Naive B cell (primary cell): ENCODE results near the gene CPNE6. TPM values are rescaled to one million over a fixed set of nuclear protein-coding genes. Genes with fewer than 3 reads are reported as not detected.

Source experiments
- ATAC-seq, 2 donors: fragments of 150-1000 bp; cut with Tn5 transposase; 2 replicates each; pipeline ENCODE4 v1.10.0; 2021; ENCODE audit warnings: low read depth in 2 of 2, mild to moderate bottlenecking in 2 of 2, moderate library complexity in 2 of 2
- DNase-seq: peaks from one replicate; pipeline ENCODE4 v3.0.0; 2022
- H3K27ac Mint-ChIP-seq, 6 donors: one replicate each; pipeline ENCODE4 v1.8.0; 2020 to 2022; ENCODE audit warnings: mild to moderate bottlenecking in 6 of 6, mixed read lengths in 6 of 6, moderate library complexity in 5 of 6, inconsistent platforms in 2 of 6
- H3K27me3 Mint-ChIP-seq, 3 donors: one replicate each; pipeline ENCODE4 v1.8.0; 2021 to 2022; ENCODE audit warnings: mixed read lengths in 3 of 3, mild to moderate bottlenecking in 1 of 3
- H3K36me3 Mint-ChIP-seq, 2 donors: one replicate each; pipeline ENCODE4 v1.8.0; 2020 to 2022; ENCODE audit warnings: mixed read lengths in 2 of 2, inconsistent platforms in 1 of 2, mild to moderate bottlenecking in 1 of 2
- H3K4me1 Mint-ChIP-seq, 3 donors: one replicate each; pipeline ENCODE4 v1.8.0; 2020 to 2022; ENCODE audit warnings: mixed read lengths in 3 of 3, inconsistent platforms in 1 of 3, mild to moderate bottlenecking in 1 of 3, moderate library complexity in 1 of 3
- H3K4me3 Mint-ChIP-seq, 8 donors: one replicate each; pipeline ENCODE4 v1.8.0; 2020 to 2022; ENCODE audit warnings: mild to moderate bottlenecking in 8 of 8, mixed read lengths in 8 of 8, moderate library complexity in 8 of 8, inconsistent platforms in 2 of 8
- H3K9me3 Mint-ChIP-seq, 7 donors: one replicate each; pipeline ENCODE4 v1.8.0; 2020 to 2022; ENCODE audit warnings: mixed read lengths in 7 of 7, mild to moderate bottlenecking in 5 of 7, inconsistent platforms in 2 of 7, moderate library complexity in 1 of 7
- polyA plus RNA-seq, 6 donors: library from polyadenylated mRNA; unstranded; fragments of 300-500 nt; fragmentation: Illumina TruSeq; gene quantifications; one replicate each; pipeline ENCODE4 v1.2.3, GENCODE V29; 2021; ENCODE audit warnings: low read depth in 6 of 6

The CPNE6 gene
- polyA plus RNA-seq, 6 donors from 2014 or later = 1.1 TPM; not detected in 5

DNA sequence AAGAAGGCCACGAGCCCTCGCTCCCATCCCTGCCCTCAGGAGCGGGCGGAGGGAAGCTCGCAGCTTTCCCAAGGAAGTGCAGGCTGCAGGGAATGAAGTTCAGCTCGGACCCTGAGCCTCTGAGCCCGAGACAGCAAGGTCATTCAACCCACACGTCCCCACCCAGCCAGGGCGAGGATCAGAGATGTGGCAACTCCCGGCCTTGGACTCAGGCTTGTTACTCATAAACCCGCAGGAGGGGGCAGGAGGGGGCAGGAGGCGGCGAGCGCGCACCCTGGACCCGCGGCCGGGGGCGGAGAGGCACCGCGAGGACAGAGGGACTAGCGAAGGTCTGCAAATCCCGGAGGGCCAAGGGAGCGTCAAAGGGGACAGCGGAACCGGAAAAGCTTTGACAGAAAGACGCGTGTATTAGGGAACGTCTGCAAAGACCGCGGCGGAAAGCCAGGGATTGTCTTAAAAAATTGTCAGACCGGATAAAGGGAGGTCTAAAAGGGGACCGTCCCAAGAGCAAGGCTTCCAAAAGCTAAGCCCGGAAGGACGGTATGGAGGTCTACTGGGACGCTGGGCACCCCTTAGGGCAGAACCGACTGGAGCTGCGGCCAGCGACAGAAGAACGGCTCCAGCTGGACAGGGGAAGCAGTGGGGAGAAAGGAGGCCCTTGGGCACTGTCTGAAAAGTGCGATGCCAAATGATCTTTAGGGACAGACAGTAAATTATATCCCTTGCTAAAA is 42.6 kb downstream of the CPNE6 start:
- peak; percentile 12 to 14 for ATAC-seq
- H3K27me3 Mint-ChIP-seq = no peaks in the 10 kb centered on the region
- H3K4me3 Mint-ChIP-seq = peak overlapping the region; percentile 97 to 99 (median 98)
- H3K27ac Mint-ChIP-seq = peak overlapping the region; percentile 99 to 100 (median 100)
- peaks cover 25 to 38% (median 33%) of the 10 kb centered on the region in 3 donors for H3K4me1 Mint-ChIP-seq
- no peaks in the 10 kb centered on the region for H3K9me3 Mint-ChIP-seq
- no peak for DNase-seq
- H3K36me3 Mint-ChIP-seq = peaks cover 9 to 10% of the 10 kb centered on the region in 2 donors

DNA sequence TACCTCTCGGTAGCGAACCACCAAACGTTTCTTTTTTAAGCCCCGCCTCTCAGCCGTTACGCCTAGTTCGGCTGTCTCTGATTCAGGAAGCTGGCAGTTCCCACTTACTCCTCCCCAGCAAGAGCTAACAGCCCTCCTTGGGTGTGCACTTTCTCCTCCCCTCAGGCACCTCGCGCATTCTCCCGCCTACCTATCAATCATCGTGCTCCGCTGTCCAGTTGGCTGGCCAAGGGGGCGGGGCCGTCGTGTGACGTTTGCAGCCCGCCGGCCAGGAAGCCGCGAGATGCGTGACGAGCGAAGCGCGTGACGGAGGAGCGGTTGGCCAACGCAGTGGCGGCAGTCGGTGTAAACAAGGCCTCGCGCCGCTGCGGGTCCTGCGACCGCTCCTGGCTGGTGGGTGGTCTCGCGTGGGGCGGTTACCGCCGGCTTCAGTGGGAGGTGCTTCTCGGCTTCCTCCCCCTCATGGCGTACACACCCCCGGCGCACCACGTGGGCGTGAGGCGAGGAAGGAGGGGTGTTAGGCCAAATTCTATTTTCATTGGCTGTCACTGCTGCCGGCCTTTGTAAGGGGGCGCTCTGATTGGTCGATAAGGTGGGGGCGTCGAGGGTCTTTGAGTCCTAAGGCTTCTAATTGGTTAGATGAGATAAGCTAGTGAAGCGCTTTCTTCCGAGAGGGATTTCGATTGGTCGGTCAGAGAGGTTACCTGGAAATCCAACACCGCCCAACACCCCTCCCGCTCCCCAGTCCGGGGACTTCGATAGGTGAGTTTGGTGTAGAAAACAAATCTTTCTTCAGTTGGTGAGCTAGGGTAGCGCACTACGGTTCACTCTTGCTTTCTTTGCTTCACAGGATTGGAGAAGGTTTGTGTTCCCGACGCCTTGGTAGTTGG is 43.4 kb downstream of the CPNE6 start, which contains the start of the genes DCAF11 and NRL:
TSS of gene DCAF11 (plus strand) at position 246 of the 890 bp plus-strand sequence. CDS start 818 bp downstream, outside the sequence.
TSS of gene NRL (minus strand) at position 418 of the 890 bp plus-strand sequence. CDS start 32,101 bp downstream, outside the sequence.
- ATAC-seq (peak; percentile 81 to 82), DNase-seq (peak; percentile 100)
- H3K36me3 Mint-ChIP-seq = peaks cover 11 to 17% of the 10 kb centered on the region in 2 donors
- peak within 1 kb of the TSS; percentile 99 to 100 (median 100) for H3K27ac Mint-ChIP-seq
- H3K4me1 Mint-ChIP-seq = peaks cover 25 to 33% (median 31%) of the 10 kb centered on the region in 3 donors
- H3K27me3 Mint-ChIP-seq = no peaks in the 10 kb centered on the region
- H3K4me3 Mint-ChIP-seq = peak within 1 kb of the TSS; percentile 97 to 99 (median 98)
- H3K9me3 Mint-ChIP-seq = no peaks in the 10 kb centered on the region

GRCh38 chr14:24115422-24116127 is 44.2 kb downstream of the CPNE6 start:
- Mint-ChIP-seq H3K27ac (peak overlapping the region; percentile 99 to 100 (median 100)), H3K4me1 (peaks cover 25 to 33% (median 31%) of the 10 kb centered on the region in 3 donors), H3K36me3 (peaks cover 11 to 17% of the 10 kb centered on the region in 2 donors), H3K27me3 (no peaks in the 10 kb centered on the region), H3K4me3 (peak overlapping the region; percentile 97 to 99 (median 98)), H3K9me3 (no peaks in the 10 kb centered on the region)
- DNase-seq (no peak), ATAC-seq (no peak)

- Mint-ChIP-seq H3K9me3 (no peaks in the 10 kb centered on the region), H3K27ac (peak overlapping the region in 5 of 6 donors; percentile 3 to 88 (median 47)), H3K4me1 (peaks cover 25 to 33% (median 31%) of the 10 kb centered on the region in 3 donors), H3K36me3 (peaks cover 11 to 17% of the 10 kb centered on the region in 2 donors), H3K27me3 (no peaks in the 10 kb centered on the region), H3K4me3 (peak overlapping the region; percentile 97 to 99 (median 98))
- ATAC-seq (no peak), DNase-seq (no peak)
Observed at GRCh38 chr14:24116128-24116814, 44.9 kb downstream of the CPNE6 start.

- no peaks in the 10 kb centered on the region for H3K9me3 Mint-ChIP-seq
- H3K4me1 Mint-ChIP-seq = peaks cover 25 to 35% (median 31%) of the 10 kb centered on the region in 3 donors
- ATAC-seq (no peak), DNase-seq (no peak)
- H3K4me3 Mint-ChIP-seq = peak overlapping the region in 1 of 8 donors; percentile 97
- peak overlapping the region in 3 of 6 donors; percentile 18 to 88 (median 34) for H3K27ac Mint-ChIP-seq
- H3K36me3 Mint-ChIP-seq = peaks cover 11 to 17% of the 10 kb centered on the region in 2 donors
- no peaks in the 10 kb centered on the region for H3K27me3 Mint-ChIP-seq
Observed at GRCh38 chr14:24117179-24117578, 45.8 kb downstream of the CPNE6 start.

DNA sequence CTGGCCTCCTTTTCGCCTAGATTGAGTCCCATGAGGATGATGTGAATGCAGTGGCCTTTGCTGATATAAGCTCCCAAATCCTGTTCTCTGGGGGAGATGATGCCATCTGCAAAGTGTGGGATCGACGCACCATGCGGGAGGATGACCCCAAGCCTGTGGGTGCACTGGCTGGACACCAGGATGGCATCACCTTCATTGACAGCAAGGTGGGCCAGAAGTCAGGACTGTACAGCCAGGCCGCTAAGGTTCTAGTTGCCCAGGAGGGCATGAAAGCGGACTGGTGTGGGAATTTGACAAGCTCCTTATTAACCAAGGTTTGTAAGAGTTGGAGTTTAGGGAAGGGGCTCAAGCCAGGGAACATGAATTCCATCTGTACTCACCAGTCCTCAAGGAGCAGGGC is 48.3 kb downstream of the CPNE6 start:
- no peaks in the 10 kb centered on the region for H3K27me3 Mint-ChIP-seq
- H3K27ac Mint-ChIP-seq = peak overlapping the region in 1 of 6 donors; percentile 89
- H3K9me3 Mint-ChIP-seq = no peaks in the 10 kb centered on the region
- DNase-seq (no peak), ATAC-seq (no peak)
- no peak overlapping the region for H3K4me3 Mint-ChIP-seq
- peaks cover 17 to 21% of the 10 kb centered on the region in 2 donors for H3K36me3 Mint-ChIP-seq
- H3K4me1 Mint-ChIP-seq = peaks cover 44 to 56% (median 52%) of the 10 kb centered on the region in 3 donors

- peaks cover 32 to 48% (median 37%) of the 10 kb centered on the region in 3 donors for H3K4me1 Mint-ChIP-seq
- peaks cover 17 to 21% of the 10 kb centered on the region in 2 donors for H3K36me3 Mint-ChIP-seq
- no peak overlapping the region for H3K4me3 Mint-ChIP-seq
- H3K27ac Mint-ChIP-seq = peak overlapping the region in 3 of 6 donors; percentile 5 to 42 (median 9)
- no peaks in the 10 kb centered on the region for H3K9me3 Mint-ChIP-seq
- H3K27me3 Mint-ChIP-seq = no peaks in the 10 kb centered on the region
- ATAC-seq (no peak), DNase-seq (no peak)
Observed at GRCh38 chr14:24121210-24121609, 49.8 kb downstream of the CPNE6 start.

GRCh38 chr14:24122416-24122815 is 51.1 kb downstream of the CPNE6 start:
- Mint-ChIP-seq H3K36me3 (peaks cover 17% of the 10 kb centered on the region in 2 donors), H3K4me3 (peak overlapping the region in 2 of 8 donors; percentile 1 to 52), H3K4me1 (peaks cover 26 to 42% (median 26%) of the 10 kb centered on the region in 3 donors), H3K27me3 (no peaks in the 10 kb centered on the region), H3K27ac (peak overlapping the region in 4 of 6 donors; percentile 66 to 93 (median 88)), H3K9me3 (no peaks in the 10 kb centered on the region)
- no peak for DNase-seq
- no peak for ATAC-seq

DNA sequence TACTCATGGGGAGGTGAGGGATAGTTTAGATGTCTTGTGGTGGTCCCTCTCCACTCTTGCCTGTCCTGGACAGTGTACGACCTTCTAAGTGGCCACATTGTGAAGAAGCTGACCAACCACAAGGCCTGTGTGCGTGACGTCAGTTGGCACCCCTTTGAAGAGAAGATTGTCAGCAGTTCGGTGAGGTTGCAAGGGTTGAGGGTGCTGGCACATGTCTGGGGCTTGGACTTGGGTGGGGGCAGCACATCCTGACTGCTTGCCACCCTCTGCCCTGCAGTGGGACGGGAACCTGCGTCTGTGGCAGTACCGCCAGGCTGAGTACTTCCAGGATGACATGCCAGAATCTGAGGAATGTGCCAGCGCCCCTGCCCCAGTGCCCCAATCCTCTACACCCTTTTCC is 51.5 kb downstream of the CPNE6 start:
- Mint-ChIP-seq H3K4me3 (peak overlapping the region in 1 of 8 donors; percentile 37), H3K27ac (peak overlapping the region; percentile 37 to 97 (median 88)), H3K27me3 (no peaks in the 10 kb centered on the region), H3K36me3 (peaks cover 17% of the 10 kb centered on the region in 2 donors), H3K9me3 (no peaks in the 10 kb centered on the region), H3K4me1 (peaks cover 27 to 47% (median 30%) of the 10 kb centered on the region in 3 donors)
- no peak for ATAC-seq
- DNase-seq = no peak

DNA sequence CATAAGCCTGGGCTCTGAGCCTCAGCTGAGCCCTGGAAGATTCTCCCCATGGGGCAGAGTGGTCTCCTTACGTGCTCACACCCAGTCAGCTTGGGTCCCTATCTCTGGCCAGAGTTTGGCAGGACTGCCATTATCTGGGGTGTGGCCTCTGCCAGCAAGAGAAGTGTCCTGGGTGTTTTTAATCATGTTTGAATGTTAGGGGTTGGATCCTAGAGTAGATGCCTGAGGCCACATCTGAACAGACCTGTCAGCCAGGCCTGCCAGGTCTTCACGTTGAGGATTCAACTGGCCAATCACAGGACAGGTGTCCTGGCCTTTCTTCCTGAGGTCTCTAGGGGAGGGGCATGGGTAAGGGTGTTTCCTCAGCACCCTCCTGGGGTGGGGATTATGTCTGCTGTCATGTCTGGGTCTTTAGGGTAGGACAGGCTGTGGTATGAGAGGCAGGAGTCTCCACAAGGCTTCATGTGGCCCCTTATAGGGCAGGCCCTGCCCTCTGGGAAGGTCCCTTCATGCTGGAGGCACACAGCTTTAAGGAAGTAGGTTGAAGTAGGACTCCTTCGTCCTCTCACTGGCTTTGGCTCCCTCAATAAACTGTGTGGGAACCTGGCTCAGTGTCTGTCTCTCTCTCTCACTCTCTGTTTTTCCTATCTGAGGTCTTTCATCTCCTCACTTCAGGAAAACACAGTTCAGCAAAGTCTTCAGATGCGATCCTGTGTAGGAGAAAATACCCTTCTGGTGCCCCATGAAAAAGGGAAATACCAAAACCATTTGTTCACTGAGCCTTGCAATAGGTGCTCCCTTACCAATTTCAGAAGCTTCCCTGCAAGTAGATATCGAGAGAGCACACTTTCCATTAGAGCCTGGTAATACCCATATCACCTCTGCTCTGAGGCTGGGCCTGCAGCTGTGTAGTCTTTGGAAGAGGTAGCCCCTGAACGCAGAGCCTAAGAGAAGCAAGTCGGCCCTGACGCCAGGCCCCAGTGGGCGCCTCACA is 52.4 kb downstream of the CPNE6 start:
- DNase-seq (peak; percentile 20), ATAC-seq (peak; percentile 92 to 93)
- Mint-ChIP-seq H3K27me3 (no peaks in the 10 kb centered on the region), H3K36me3 (peaks cover 11 to 12% of the 10 kb centered on the region in 2 donors), H3K9me3 (no peaks in the 10 kb centered on the region), H3K27ac (peak overlapping the region; percentile 88 to 97 (median 94)), H3K4me3 (peak overlapping the region in 5 of 8 donors; percentile 15 to 82 (median 49)), H3K4me1 (peaks cover 29 to 45% (median 30%) of the 10 kb centered on the region in 3 donors)

DNA sequence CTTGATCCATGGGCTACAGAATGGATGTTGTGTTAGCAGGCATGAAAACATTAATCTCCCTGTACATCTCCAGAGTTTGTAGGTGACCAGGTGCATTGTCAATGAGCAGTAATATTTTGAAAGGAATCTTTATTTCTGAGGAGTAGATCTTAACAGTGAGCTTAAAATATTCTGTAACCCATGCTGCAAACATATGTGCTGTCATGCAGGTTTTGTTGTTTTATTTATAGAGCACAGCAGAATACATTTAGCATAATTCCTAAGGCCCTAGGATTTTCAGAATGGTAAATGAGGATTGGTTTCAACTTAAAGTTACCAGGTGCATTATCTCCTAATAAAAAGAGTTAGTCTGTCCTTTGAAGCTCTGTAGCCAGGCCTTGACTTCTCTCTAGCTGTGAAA is 55.6 kb downstream of the CPNE6 start:
- H3K9me3 Mint-ChIP-seq = no peaks in the 10 kb centered on the region
- ATAC-seq (no peak), DNase-seq (no peak)
- no peak overlapping the region for H3K27ac Mint-ChIP-seq
- peaks cover 30 to 51% (median 31%) of the 10 kb centered on the region in 3 donors for H3K4me1 Mint-ChIP-seq
- H3K27me3 Mint-ChIP-seq = no peaks in the 10 kb centered on the region
- H3K36me3 Mint-ChIP-seq = peaks cover 4 to 6% of the 10 kb centered on the region in 2 donors
- no peak overlapping the region for H3K4me3 Mint-ChIP-seq
